ENCODE data around the gene ATP6V1G2.
"Not testable (repeated sequence)": the region's sequence is repeated elsewhere in the genome, so short reads cannot be mapped to it uniquely, and the experiment has no call there.

ATP6V1G2 gene

GRCh38 chr6:31575952-31576685 is 29.7 kb upstream of the ATP6V1G2 start:
- no peak for DNase-seq (ENCODE audit: low read depth, low spot score)

- DNase-seq (ENCODE audit: low read depth, low spot score): no peak
These were observed 29.0 kb upstream of the ATP6V1G2 start, which contains the start of gene TNF for GRCh38 chr6:31575335-31575901. TNF (plus strand) TSS chr6:31575565; CDS start chr6:31575742, 177 bp downstream.

GRCh38 chr6:31574106-31575061 is 28.0 kb upstream of the ATP6V1G2 start:
- DNase-seq (ENCODE audit: low read depth, low spot score): no peak

GRCh38 chr6:31573239-31574105 is 27.1 kb upstream of the ATP6V1G2 start:
- DNase-seq (ENCODE audit: low read depth, low spot score): no peak

GRCh38 chr6:31572041-31572911 is 25.9 kb upstream of the ATP6V1G2 start, which contains the start of gene LTA:
LTA (plus strand) TSS chr6:31572289; CDS start chr6:31572743, 454 bp downstream.
- no peak for DNase-seq (ENCODE audit: low read depth, low spot score)

GRCh38 chr6:31569861-31570536 is 23.6 kb upstream of the ATP6V1G2 start:
- no peak for DNase-seq (ENCODE audit: low read depth, low spot score)

- no peak for DNase-seq (ENCODE audit: low read depth, low spot score)
These were observed 22.1 kb upstream of the ATP6V1G2 start for GRCh38 chr6:31568537-31568961.

- DNase-seq (ENCODE audit: low read depth, low spot score): no peak
These were observed 21.3 kb upstream of the ATP6V1G2 start for GRCh38 chr6:31567531-31568370.

GRCh38 chr6:31560697-31561058 is 14.3 kb upstream of the ATP6V1G2 start:
- DNase-seq (ENCODE audit: low read depth, low spot score): no peak

GRCh38 chr6:31559958-31560696 is 13.7 kb upstream of the ATP6V1G2 start:
- DNase-seq (ENCODE audit: low read depth, low spot score): no peak

GRCh38 chr6:31559606-31559957 is 13.2 kb upstream of the ATP6V1G2 start:
- DNase-seq (ENCODE audit: low read depth, low spot score): no peak

- DNase-seq (ENCODE audit: low read depth, low spot score): no peak
These were observed 12.5 kb upstream of the ATP6V1G2 start for GRCh38 chr6:31558631-31559500.

- no peak for DNase-seq (ENCODE audit: low read depth, low spot score)
These were observed 11.9 kb upstream of the ATP6V1G2 start for GRCh38 chr6:31558318-31558625.

GRCh38 chr6:31557443-31558317 is 11.3 kb upstream of the ATP6V1G2 start:
- no peak for DNase-seq (ENCODE audit: low read depth, low spot score)

GRCh38 chr6:31556307-31556706 is 9.9 kb upstream of the ATP6V1G2 start:
- no peak for DNase-seq (ENCODE audit: low read depth, low spot score)

- not testable (repeated sequence) for DNase-seq (ENCODE audit: low read depth, low spot score)
These were observed 5.0 kb upstream of the ATP6V1G2 start for GRCh38 chr6:31551371-31551770.
